Mesenchymal stem cell (in vitro differentiated cells and primary cell): ENCODE measurements around the gene IL10RB.
A peak's percentile ranks its signal among the peaks of the same experiment; 100 is the strongest.

Experiments used
- DNase-seq: peaks from one replicate; pipeline ENCODE4 v3.0.0-alpha.2; 2013
- H2AFZ ChIP-seq: one replicate; pipeline ENCODE4 v1.6.1; 2013; ENCODE audit warnings: low read depth, mild to moderate bottlenecking, control low read depth, inconsistent platforms, low read length, moderate library complexity
- H2AK5ac ChIP-seq: 2 replicates; pipeline ENCODE4 v1.6.1; 2013; ENCODE audit warnings: low read length, moderate library complexity, mild to moderate bottlenecking, inconsistent platforms; ENCODE audit not compliant: severe bottlenecking
- H2BK120ac ChIP-seq: one replicate; pipeline ENCODE4 v1.6.1; 2013; ENCODE audit warnings: low read depth, mild to moderate bottlenecking, inconsistent platforms, low read length, moderate library complexity
- H2BK12ac ChIP-seq, 2 experiments: one replicate each; pipeline ENCODE4 v1.6.1; 2013; ENCODE audit warnings: inconsistent platforms in 2 of 2, low read length in 2 of 2, mild to moderate bottlenecking in 2 of 2, moderate library complexity in 2 of 2, control low read depth in 1 of 2
- H2BK15ac ChIP-seq: one replicate; pipeline ENCODE4 v1.6.1; 2013; ENCODE audit warnings: mild to moderate bottlenecking, low read depth, inconsistent platforms; ENCODE audit not compliant: poor library complexity, severe bottlenecking
- H2BK5ac ChIP-seq: 2 replicates; pipeline ENCODE4 v1.6.1; 2013; ENCODE audit warnings: low read depth, mild to moderate bottlenecking, low read length, control low read depth, inconsistent platforms; ENCODE audit not compliant: poor library complexity, severe bottlenecking
- H3K14ac ChIP-seq, 2 experiments: one replicate each; pipeline ENCODE4 v1.6.1; 2013; ENCODE audit warnings: inconsistent platforms in 2 of 2, low read length in 2 of 2, control low read depth in 1 of 2, mild to moderate bottlenecking in 1 of 2, moderate library complexity in 1 of 2
- H3K18ac ChIP-seq, 2 experiments: one replicate each; pipeline ENCODE4 v1.6.1; 2013; ENCODE audit warnings: inconsistent platforms in 2 of 2, low read length in 2 of 2, control low read depth in 1 of 2, low read depth in 1 of 2, mild to moderate bottlenecking in 1 of 2
- H3K23ac ChIP-seq, 2 experiments: one replicate each; pipeline ENCODE4 v1.6.1; 2013; ENCODE audit warnings: inconsistent platforms in 2 of 2, low read length in 2 of 2, mild to moderate bottlenecking in 2 of 2, moderate library complexity in 2 of 2, control low read depth in 1 of 2
- H3K27ac ChIP-seq: 2 replicates; pipeline ENCODE4 v1.5.1; 2013; ENCODE audit warnings: mild to moderate bottlenecking, moderate library complexity, low read length, control low read depth, inconsistent platforms; ENCODE audit not compliant: poor library complexity, severe bottlenecking
- H3K27me3 ChIP-seq, 2 experiments: 2 replicates each; pipeline versions ENCODE4 v1.6.1 to v1.7.0; 2013; ENCODE audit warnings: low read length in 2 of 2, mild to moderate bottlenecking in 2 of 2, moderate library complexity in 2 of 2, control low read depth in 1 of 2, inconsistent platforms in 1 of 2; ENCODE audit not compliant: control insufficient read depth in 1 of 2, insufficient read depth in 1 of 2
- H3K36me3 ChIP-seq, 2 experiments: 2 replicates each; pipeline versions ENCODE4 v1.6.1 to v1.7.0; 2013; ENCODE audit warnings: low read length in 2 of 2, control low read depth in 1 of 2, inconsistent platforms in 1 of 2, low read depth in 1 of 2, mild to moderate bottlenecking in 1 of 2; ENCODE audit not compliant: insufficient read depth in 2 of 2, control insufficient read depth in 1 of 2
- H3K4ac ChIP-seq, 2 experiments: one replicate each; pipeline ENCODE4 v1.6.1; 2013; ENCODE audit warnings: inconsistent platforms in 2 of 2, low read length in 2 of 2, mild to moderate bottlenecking in 2 of 2, moderate library complexity in 2 of 2, control low read depth in 1 of 2, low read depth in 1 of 2
- H3K4me1 ChIP-seq: 2 replicates; pipeline ENCODE4 v1.6.1; 2013; ENCODE audit warnings: low read depth, low read length, control low read depth; ENCODE audit not compliant: control insufficient read depth, insufficient read depth
- H3K4me2 ChIP-seq: 2 replicates; pipeline ENCODE4 v1.6.1; 2013; ENCODE audit warnings: low read length, mild to moderate bottlenecking, inconsistent platforms; ENCODE audit not compliant: poor library complexity, severe bottlenecking
- H3K4me3 ChIP-seq, 2 experiments: 2 replicates each; pipeline versions ENCODE4 v1.5.1 to v1.7.0; 2013; ENCODE audit warnings: low read length in 2 of 2, mild to moderate bottlenecking in 2 of 2, control low read depth in 1 of 2, low read depth in 1 of 2; ENCODE audit not compliant: insufficient read depth in 1 of 2
- H3K79me1 ChIP-seq: replicated peaks from 2 replicates; pipeline ENCODE4 v1.6.1; 2013; ENCODE audit warnings: mild to moderate bottlenecking, control low read depth, low read length, inconsistent platforms; ENCODE audit not compliant: poor library complexity, severe bottlenecking
- H3K9ac ChIP-seq: 2 replicates; pipeline ENCODE4 v1.7.0; 2013; ENCODE audit warnings: mild to moderate bottlenecking, low read length, moderate library complexity
- H3K9me3 ChIP-seq: 2 replicates; pipeline ENCODE4 v1.7.0; 2013; ENCODE audit warnings: mild to moderate bottlenecking, low read length; ENCODE audit not compliant: control insufficient read depth
- H4K8ac ChIP-seq: one replicate; pipeline ENCODE4 v1.6.1; 2013; ENCODE audit warnings: inconsistent platforms, mild to moderate bottlenecking, low read length, moderate library complexity
- H4K91ac ChIP-seq: one replicate; pipeline ENCODE4 v1.6.1; 2013; ENCODE audit warnings: mild to moderate bottlenecking, low read length, inconsistent platforms
- WGBS: methylation state at CpG from one replicate; pipeline ENCODE4 v1.1.7; 2013; ENCODE audit warnings: mixed read lengths; 5-methylcytosine and 5-hydroxymethylcytosine counted together

The IL10RB gene

DNA sequence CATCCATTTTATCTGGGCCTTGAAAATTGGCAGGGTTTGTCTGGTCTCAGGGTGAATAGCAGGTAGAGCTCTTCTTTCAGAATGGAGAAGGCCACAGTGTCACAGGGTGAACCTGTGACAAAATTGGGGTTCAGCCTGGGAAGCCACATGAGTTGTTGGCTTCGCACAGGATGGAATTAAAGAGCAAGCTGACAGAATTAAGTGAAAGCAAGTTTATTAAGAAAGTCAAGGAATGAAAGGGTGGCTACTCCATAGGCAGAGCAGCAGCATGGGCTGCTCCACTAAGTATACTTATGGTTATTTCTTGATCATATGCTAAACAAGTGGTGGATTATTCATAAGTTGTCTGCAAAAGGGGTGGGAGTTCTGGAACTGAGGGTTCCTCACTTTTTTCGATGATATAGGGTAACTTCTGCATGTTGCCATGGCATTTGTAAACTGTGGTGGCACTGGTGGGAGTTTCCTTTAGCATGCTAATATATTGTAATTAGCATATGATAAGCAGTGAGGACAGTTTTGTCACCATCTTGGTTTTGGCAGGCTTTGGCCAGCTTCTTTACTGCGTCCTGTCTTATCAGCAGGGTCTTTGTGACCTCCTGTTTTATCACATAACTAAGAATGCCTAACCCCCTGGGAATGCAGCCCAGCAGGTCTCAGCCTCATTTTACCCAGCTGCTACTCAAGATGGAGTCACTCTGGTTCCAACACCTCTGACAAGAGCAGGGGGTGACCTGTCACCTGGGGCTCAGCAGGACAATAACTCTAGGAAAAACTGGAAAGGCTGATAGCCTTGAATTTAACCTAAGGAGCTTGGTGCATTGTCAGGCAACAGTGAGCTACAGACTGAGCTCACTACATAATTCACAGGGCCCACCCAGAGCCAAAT is 31.3 kb upstream of the IL10RB start:
- Histone ChIP-seq H3K36me3 (peaks cover 0 to 5% of the 10 kb centered on the region in 2 experiments), H3K4me3 (no peak overlapping the region), H3K4ac (no peak overlapping the region), H3K23ac (no peak overlapping the region), H3K9ac (no peak overlapping the region), H2BK12ac (no peak overlapping the region), H2AFZ (no peak overlapping the region), H3K18ac (no peak overlapping the region), H3K9me3 (no peaks in the 10 kb centered on the region), H3K4me2 (no peak overlapping the region), H2BK5ac (peak overlapping the region; percentile 36), H4K91ac (no peak overlapping the region), H2BK15ac (no peak overlapping the region), H3K27me3 (no peaks in the 10 kb centered on the region), H2BK120ac (no peak overlapping the region), H3K14ac (no peak overlapping the region), H2AK5ac (no peak overlapping the region), H3K4me1 (peaks cover 5% of the 10 kb centered on the region), H4K8ac (no peak overlapping the region), H3K27ac (no peak overlapping the region), H3K79me1 (peaks cover 38% of the 10 kb centered on the region)
- no peak for DNase-seq
- 86% methylated on average over 3 of the region's 3 CpGs for WGBS

- Histone ChIP-seq H3K4me1 (peaks cover 4% of the 10 kb centered on the region), H3K9ac (no peak overlapping the region), H2BK15ac (no peak overlapping the region), H3K23ac (no peak overlapping the region), H2BK12ac (no peak overlapping the region), H4K8ac (no peak overlapping the region), H2AK5ac (no peak overlapping the region), H3K18ac (peak overlapping the region in 1 of 2 experiments; percentile 48), H3K79me1 (peaks cover 36% of the 10 kb centered on the region), H3K4me3 (no peak overlapping the region), H3K27me3 (no peaks in the 10 kb centered on the region), H3K4ac (no peak overlapping the region), H2AFZ (no peak overlapping the region), H3K4me2 (no peak overlapping the region), H3K9me3 (no peaks in the 10 kb centered on the region), H2BK120ac (no peak overlapping the region), H4K91ac (no peak overlapping the region), H3K36me3 (peaks cover 0 to 5% of the 10 kb centered on the region in 2 experiments), H3K14ac (no peak overlapping the region), H2BK5ac (no peak overlapping the region), H3K27ac (no peak overlapping the region)
- WGBS = 95% methylated on average over 6 of the region's 6 CpGs
- no peak for DNase-seq
Measured at GRCh38 chr21:33236013-33236686, 30.0 kb upstream of the IL10RB start.

DNA sequence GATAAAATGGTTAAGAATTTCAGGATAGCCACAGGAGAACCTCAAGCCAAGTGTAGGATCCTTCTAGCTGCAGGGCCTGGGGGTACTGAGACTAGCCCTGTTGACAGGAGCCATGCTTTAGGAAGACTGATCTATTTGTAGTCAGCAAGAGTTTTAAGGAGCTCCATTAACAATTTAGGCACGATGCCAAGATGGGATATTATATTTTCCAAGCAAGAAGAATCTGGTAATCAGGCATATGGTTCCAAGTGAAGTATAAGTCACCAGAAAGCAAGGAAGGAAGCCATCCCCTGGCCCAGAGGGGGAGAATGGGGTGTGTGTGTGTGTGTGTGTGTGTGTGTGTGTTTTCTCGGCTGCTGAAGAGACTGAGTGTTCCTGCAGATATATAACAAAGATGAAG is 29.4 kb upstream of the IL10RB start:
- H3K9ac ChIP-seq = no peak overlapping the region

GRCh38 chr21:33237486-33237885 is 28.7 kb upstream of the IL10RB start:
- 96% methylated on average over 3 of the region's 3 CpGs for WGBS
- peaks cover 4% of the 10 kb centered on the region for H3K4me1 ChIP-seq
- DNase-seq = no peak
- no peak overlapping the region for H3K27ac ChIP-seq
- no peak overlapping the region for H3K18ac ChIP-seq
- H4K8ac ChIP-seq = no peak overlapping the region
- no peak overlapping the region for H2BK15ac ChIP-seq
- no peak overlapping the region for H2BK120ac ChIP-seq
- H3K14ac ChIP-seq = no peak overlapping the region
- H2AK5ac ChIP-seq = no peak overlapping the region
- H2AFZ ChIP-seq = no peak overlapping the region
- no peaks in the 10 kb centered on the region for H3K9me3 ChIP-seq
- H3K4me2 ChIP-seq = no peak overlapping the region
- H3K27me3 ChIP-seq = no peaks in the 10 kb centered on the region
- peaks cover 5% of the 10 kb centered on the region in 2 experiments for H3K36me3 ChIP-seq
- no peak overlapping the region for H3K4ac ChIP-seq
- no peak overlapping the region for H3K9ac ChIP-seq
- H3K4me3 ChIP-seq = no peak overlapping the region
- H3K79me1 ChIP-seq = peaks cover 34% of the 10 kb centered on the region
- H2BK12ac ChIP-seq = no peak overlapping the region
- no peak overlapping the region for H3K23ac ChIP-seq
- no peak overlapping the region for H4K91ac ChIP-seq
- no peak overlapping the region for H2BK5ac ChIP-seq

More for the DNA sequence above, 29.4 kb upstream of the IL10RB start:
- H3K23ac ChIP-seq = no peak overlapping the region
- DNase-seq = no peak
- no peak overlapping the region for H2BK5ac ChIP-seq
- no peak overlapping the region for H2BK120ac ChIP-seq
- H3K4me2 ChIP-seq = no peak overlapping the region
- H2BK15ac ChIP-seq = no peak overlapping the region
- no peak overlapping the region for H4K8ac ChIP-seq
- H3K14ac ChIP-seq = no peak overlapping the region
- H3K9me3 ChIP-seq = no peaks in the 10 kb centered on the region
- peaks cover under 1 to 5% of the 10 kb centered on the region in 2 experiments for H3K36me3 ChIP-seq
- H3K27me3 ChIP-seq = no peaks in the 10 kb centered on the region
- peaks cover 4% of the 10 kb centered on the region for H3K4me1 ChIP-seq
- no peak overlapping the region for H3K4me3 ChIP-seq
- no peak overlapping the region for H2BK12ac ChIP-seq
- WGBS = 62% methylated on average over 2 of the region's 2 CpGs
- no peak overlapping the region for H3K18ac ChIP-seq
- H2AK5ac ChIP-seq = no peak overlapping the region
- H4K91ac ChIP-seq = no peak overlapping the region
- no peak overlapping the region for H3K27ac ChIP-seq
- no peak overlapping the region for H3K4ac ChIP-seq
- no peak overlapping the region for H2AFZ ChIP-seq
- peaks cover 34% of the 10 kb centered on the region for H3K79me1 ChIP-seq
